Lower leg skin (tissue), 4 donors: Measurements from ENCODE around the gene CAMKK2. TPM values are rescaled to one million over a fixed set of nuclear protein-coding genes. Genes with fewer than 3 reads are reported as not detected.

Source experiments
- DNase-seq, 2 donors: peaks; one replicate each; pipeline ENCODE4 v3.0.0-alpha.2; 2019; ENCODE audit warnings: low spot score in 2 of 2
- H3K4me3 ChIP-seq: fragments of 200-600 bp; sonication (generic); 2 replicates; pipeline ENCODE4 v1.5.1; 2017; ENCODE audit warnings: mild to moderate bottlenecking, low read depth; ENCODE audit not compliant: poor library complexity, severe bottlenecking
- CTCF ChIP-seq, 3 donors: fragments of 450-650 bp; IDR thresholded peaks; one replicate each; pipeline ENCODE4 v1.5.1; 2016; ENCODE audit warnings: antibody characterized with exemption in 3 of 3, mild to moderate bottlenecking in 3 of 3, moderate library complexity in 2 of 3
- POLR2A ChIP-seq, 2 donors: fragments of 450-650 bp; IDR thresholded peaks; one replicate each; pipeline ENCODE4 v1.6.1; 2016 to 2017; ENCODE audit warnings: antibody characterized with exemption in 2 of 2, mild to moderate bottlenecking in 1 of 2, moderate library complexity in 1 of 2
- WGBS, 2 donors: methylation state at CpG; one replicate each; pipeline ENCODE4 v1.1.5; 2018; 5-methylcytosine and 5-hydroxymethylcytosine counted together
- intact Hi-C: fragments of 100-400 bp; cut with DNase I; formaldehyde crosslinking; loops from one replicate; pipeline ENCODE4 v1.15.0; 2023; ENCODE audit warnings: low total_unique reads
- total RNA-seq, 4 donors: library from RNA; depleted of rRNA; stranded (reverse); fragments of >200 nt; gene quantifications; one replicate each; pipeline ENCODE4 v1.1.0, GENCODE V29; 2016

Gene CAMKK2
- total RNA-seq, 4 donors from 2014 or later, result 18.2 to 31.4 (median 21.5) TPM

- intact Hi-C loops, result no loop called here
- no peak for TF ChIP-seq POLR2A (IDR thresholded peaks at IDR 0.05)
- TF ChIP-seq CTCF (IDR thresholded peaks at IDR 0.05), result no peak
- WGBS, 2 donors, result 71 to 84% methylated on average over 1 of the region's 1 CpG
- DNase-seq, result no peak
- H3K4me3 ChIP-seq, result no peak overlapping the region
These were observed 37.2 kb upstream of the CAMKK2 start for GRCh38 chr12:121333747-121334146.

GRCh38 chr12:121331248-121331647 lies 34.7 kb upstream of the CAMKK2 start:
- H3K4me3 ChIP-seq, result no peak overlapping the region
- 83 to 84% methylated on average over 6 of the region's 6 CpGs for WGBS, 2 donors
- intact Hi-C loops, result no loop called here
- no peak for DNase-seq
- no peak for TF ChIP-seq CTCF (IDR thresholded peaks at IDR 0.05)
- TF ChIP-seq POLR2A (IDR thresholded peaks at IDR 0.05), result no peak

GRCh38 chr12:121330692-121331091 lies 34.2 kb upstream of the CAMKK2 start:
- no peak for DNase-seq
- no peak overlapping the region for H3K4me3 ChIP-seq
- intact Hi-C loops, result no loop called here
- TF ChIP-seq CTCF (IDR thresholded peaks at IDR 0.05) (no peak), POLR2A (IDR thresholded peaks at IDR 0.05) (no peak)

GRCh38 chr12:121330195-121330594 lies 33.7 kb upstream of the CAMKK2 start:
- 91 to 94% methylated on average over 4 of the region's 4 CpGs for WGBS, 2 donors
- H3K4me3 ChIP-seq, result no peak overlapping the region
- TF ChIP-seq POLR2A (IDR thresholded peaks at IDR 0.05) (no peak), CTCF (IDR thresholded peaks at IDR 0.05) (no peak)
- intact Hi-C loops, result no loop called here
- no peak for DNase-seq

- H3K4me3 ChIP-seq, result no peak overlapping the region
- 93 to 96% methylated on average over 4 of the region's 4 CpGs for WGBS, 2 donors
- TF ChIP-seq POLR2A (IDR thresholded peaks at IDR 0.05) (no peak), CTCF (IDR thresholded peaks at IDR 0.05) (no peak)
- intact Hi-C loops, result no loop called here
- no peak for DNase-seq
These were observed 32.1 kb upstream of the CAMKK2 start for GRCh38 chr12:121328620-121329019.

- 71 to 74% methylated on average over 21 of the region's 21 CpGs for WGBS, 2 donors
- intact Hi-C loops, result no loop called here
- no peak overlapping the region for H3K4me3 ChIP-seq
- no peak for DNase-seq
- TF ChIP-seq POLR2A (IDR thresholded peaks at IDR 0.05) (no peak), CTCF (IDR thresholded peaks at IDR 0.05) (no peak)
These were observed 30.6 kb upstream of the CAMKK2 start for GRCh38 chr12:121326996-121327674.
